ENCODE data around the gene ATAD1. TPM values are rescaled to one million over a fixed set of nuclear protein-coding genes. Genes with fewer than 3 reads are reported as not detected.
"Not testable (repeated sequence)": the region's sequence is repeated elsewhere in the genome, so short reads cannot be mapped to it uniquely, and the experiment has no call there.

The ATAD1 gene, protein sequence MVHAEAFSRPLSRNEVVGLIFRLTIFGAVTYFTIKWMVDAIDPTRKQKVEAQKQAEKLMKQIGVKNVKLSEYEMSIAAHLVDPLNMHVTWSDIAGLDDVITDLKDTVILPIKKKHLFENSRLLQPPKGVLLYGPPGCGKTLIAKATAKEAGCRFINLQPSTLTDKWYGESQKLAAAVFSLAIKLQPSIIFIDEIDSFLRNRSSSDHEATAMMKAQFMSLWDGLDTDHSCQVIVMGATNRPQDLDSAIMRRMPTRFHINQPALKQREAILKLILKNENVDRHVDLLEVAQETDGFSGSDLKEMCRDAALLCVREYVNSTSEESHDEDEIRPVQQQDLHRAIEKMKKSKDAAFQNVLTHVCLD
- 44.8 TPM for total RNA-seq

- peak; percentile 93 for DNase-seq
Measured at GRCh38 chr10:87817609-87818504, at the start of gene ATAD1. Gene ATAD1, minus strand, starts transcription at chr10:87818226. Its CDS starts 3,627 bp downstream, at chr10:87814599.

DNA sequence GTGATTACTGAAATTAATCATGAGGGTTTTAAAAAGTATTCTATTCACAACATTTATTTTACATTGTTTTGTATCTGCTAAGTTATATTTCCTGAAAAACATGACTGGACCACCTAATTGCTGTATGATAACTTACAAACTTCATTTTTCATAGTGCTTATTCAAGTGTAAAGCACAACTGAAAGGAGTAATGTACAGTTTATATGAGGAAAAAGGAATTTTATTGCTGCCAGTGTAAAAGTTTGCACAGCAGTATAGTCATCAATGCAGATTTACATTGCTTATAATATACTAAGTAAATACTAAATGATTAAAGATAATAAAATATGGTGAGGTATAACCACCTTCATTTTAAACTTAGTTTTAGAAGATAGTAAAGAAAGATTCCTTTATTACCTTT lies 49.4 kb upstream of the ATAD1 start:
- no peak for DNase-seq

DNA sequence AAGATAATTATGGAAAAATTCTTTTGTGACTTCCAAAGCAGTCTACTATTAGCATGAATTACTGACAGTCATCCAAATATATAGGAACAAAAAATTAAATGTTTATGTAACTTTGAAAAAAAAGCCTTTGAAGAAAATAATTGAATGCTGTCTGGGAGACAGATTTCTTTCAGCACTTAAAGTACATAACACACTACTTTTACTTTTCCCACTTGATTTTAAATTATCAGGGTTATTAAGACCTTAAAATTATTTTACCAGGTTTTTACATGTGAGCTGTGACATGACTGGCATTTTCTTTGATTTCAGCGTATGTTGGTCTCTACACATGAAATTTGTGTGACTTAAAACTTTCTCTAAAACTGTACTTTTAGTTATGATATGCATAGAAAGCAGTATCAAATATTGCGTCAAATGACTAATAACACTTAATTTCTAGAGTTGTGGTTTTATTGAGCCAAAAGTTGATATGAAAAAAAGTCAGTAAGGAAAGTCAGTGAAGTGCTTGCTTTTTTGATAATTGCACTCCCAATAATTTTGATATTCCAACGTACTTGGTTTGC lies 48.5 kb upstream of the ATAD1 start:
- peak; percentile 15 for DNase-seq

GRCh38 chr10:87865241-87865881 lies 47.3 kb upstream of the ATAD1 start:
- peak; percentile 37 for DNase-seq

- DNase-seq = peak; percentile 54
Measured at GRCh38 chr10:87864496-87865059, 46.6 kb upstream of the ATAD1 start.

GRCh38 chr10:87863951-87864495 lies 46.0 kb upstream of the ATAD1 start:
- not testable (repeated sequence) for DNase-seq

GRCh38 chr10:87863053-87863943 lies 45.3 kb upstream of the ATAD1 start, which contains the start of the genes KLLN and PTEN:
Gene KLLN, minus strand, starts transcription at chr10:87863533. Its CDS starts 1,046 bp downstream, at chr10:87862487.
Gene PTEN, plus strand, starts transcription at chr10:87863625. Its CDS starts 845 bp downstream, at chr10:87864470.
- peak; percentile 96 for DNase-seq

GRCh38 chr10:87862679-87863052 lies 44.6 kb upstream of the ATAD1 start:
- no peak for DNase-seq

DNA sequence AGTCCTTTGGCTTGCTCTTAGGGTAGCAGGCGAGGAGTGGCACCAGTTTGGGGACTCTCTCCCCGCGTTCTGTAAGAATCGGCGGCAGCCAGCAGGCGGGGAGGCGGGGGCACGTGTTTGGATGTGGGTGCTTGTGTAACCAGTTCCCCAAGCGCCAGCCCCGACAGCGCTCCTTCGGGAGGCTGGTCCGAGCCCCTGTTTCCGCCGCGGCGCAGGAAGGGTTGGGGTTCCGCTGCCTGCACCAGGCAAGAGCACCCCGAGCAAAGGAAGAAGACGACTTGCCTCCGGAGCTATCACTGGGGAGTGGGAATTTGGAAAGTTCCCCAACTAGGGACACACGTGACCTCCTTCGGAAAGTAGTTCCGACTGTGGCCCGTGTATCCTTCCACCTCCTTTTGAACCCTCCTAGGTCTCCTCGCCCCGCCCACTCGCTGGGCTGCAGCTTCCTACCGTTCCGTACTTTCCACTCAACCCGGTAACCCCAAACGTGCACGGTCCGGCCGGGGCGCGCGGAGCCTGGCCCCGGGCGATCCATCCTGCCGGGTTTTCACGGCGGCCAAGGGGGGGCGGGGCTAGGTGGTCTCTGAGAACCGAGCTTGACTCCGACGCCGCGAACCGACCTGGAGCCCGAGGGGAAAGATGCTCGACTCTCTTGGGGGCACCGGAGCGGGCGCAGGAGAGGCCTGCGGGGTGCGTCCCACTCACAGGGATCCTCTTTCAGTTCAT lies 44.1 kb upstream of the ATAD1 start:
- peak; percentile 98 for DNase-seq

- DNase-seq = peak; percentile 61
Measured at GRCh38 chr10:87861566-87861952, 43.5 kb upstream of the ATAD1 start.

GRCh38 chr10:87860816-87861403 lies 42.9 kb upstream of the ATAD1 start:
- DNase-seq = no peak

GRCh38 chr10:87860156-87860795 lies 42.2 kb upstream of the ATAD1 start:
- peak; percentile 61 for DNase-seq

GRCh38 chr10:87855665-87856064 lies 37.6 kb upstream of the ATAD1 start:
- not testable (repeated sequence) for DNase-seq

DNA sequence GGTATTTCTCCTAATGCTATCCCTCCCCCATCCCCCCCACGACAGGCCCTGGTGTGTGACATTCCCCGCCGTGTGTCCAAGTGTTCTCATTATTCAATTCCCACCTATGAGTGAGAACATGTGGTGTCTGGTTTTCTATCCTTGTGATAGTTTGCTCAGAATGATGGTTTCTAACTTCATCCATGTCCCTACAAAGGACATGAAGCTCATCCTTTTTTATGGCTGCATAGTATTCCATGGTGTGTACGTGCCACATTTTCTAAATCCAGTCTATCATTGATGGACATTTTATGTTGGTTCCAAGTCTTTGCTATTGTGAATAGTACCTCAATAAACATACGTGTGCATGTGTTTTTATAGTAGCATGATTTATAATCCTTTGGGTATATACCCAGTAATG lies 37.2 kb upstream of the ATAD1 start:
- DNase-seq = not testable (repeated sequence)

DNA sequence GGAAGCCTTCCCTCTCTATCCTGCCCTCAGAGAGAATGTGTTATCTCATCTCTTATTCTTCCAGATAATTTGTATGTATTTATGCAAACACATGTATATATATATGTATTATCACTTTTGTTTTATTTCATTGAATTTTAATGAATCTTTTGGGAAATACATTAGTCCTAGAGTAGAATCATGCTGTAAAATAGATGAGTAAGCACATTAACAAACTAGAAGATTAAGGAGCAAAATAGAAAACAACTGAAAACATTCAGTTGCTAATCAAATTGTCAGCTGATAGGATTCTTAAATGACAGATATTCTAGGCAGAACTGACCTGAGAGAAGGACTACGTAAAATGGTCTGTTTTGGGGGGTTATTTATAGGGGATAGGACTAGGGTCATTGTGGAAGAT lies 34.1 kb upstream of the ATAD1 start:
- no peak for DNase-seq

- DNase-seq = peak; percentile 79
Measured at GRCh38 chr10:87850742-87851205, 32.7 kb upstream of the ATAD1 start.

DNA sequence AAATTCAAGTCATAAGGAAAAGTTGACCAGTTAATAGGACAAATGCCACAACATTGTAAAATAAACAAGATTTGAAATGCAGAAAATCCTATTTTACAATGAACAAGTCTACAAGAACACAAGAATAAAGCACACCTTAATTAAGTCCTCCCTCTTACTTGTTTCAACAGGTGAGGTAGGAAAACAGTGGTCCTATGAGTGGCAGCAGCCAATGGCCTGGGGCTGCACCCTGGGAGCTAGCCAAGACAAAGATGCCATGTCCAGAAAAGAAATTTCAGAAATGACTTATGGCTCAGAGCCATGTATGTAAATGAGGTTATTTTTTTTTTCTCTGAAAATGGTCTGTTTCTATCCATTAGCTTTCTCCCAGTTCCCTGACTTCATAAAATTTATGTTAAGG lies 31.0 kb upstream of the ATAD1 start:
- no peak for DNase-seq

GRCh38 chr10:87847550-87847949 lies 29.5 kb upstream of the ATAD1 start:
- DNase-seq = no peak

DNA sequence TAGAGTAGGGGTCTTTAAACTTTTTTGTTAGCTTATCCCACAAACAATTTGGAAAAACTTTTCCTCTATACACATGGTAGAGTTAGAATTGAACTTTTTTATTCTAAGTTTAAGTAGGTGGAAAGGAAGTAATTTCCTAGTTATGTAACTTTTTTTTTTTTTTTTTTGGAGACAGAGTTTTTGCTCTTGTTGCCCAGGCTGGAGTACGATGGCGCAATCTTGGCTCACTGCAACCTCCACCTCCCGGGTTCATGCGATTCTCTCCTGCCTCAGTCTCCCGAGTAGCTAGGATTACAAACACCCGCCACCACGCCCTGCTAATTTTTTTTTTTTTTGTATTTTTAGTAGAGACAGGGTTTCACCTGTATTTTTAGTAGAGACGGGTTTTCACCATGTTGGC lies 28.7 kb upstream of the ATAD1 start:
- DNase-seq = not testable (repeated sequence)
